HL-60 (cell line): ENCODE data around the gene PRDX3.

Experiments used
- CTCF ChIP-seq: IDR thresholded peaks from one replicate; pipeline ENCODE4 v1.5.1; 2011; ENCODE audit warnings: low read length, control low read depth, inconsistent platforms; ENCODE audit not compliant: insufficient read depth
- GABPA ChIP-seq: IDR thresholded peaks from 2 replicates; pipeline ENCODE4 v1.6.1; 2012; ENCODE audit warnings: low read depth
- POLR2AphosphoS5 ChIP-seq: IDR thresholded peaks from 2 replicates; pipeline ENCODE4 v1.6.1; 2012; ENCODE audit warnings: low read depth
- REST ChIP-seq: IDR thresholded peaks from 2 replicates; pipeline ENCODE4 v1.6.1; 2012; ENCODE audit warnings: low read depth; ENCODE audit not compliant: insufficient replicate concordance
- SPI1 ChIP-seq: IDR thresholded peaks from 2 replicates; pipeline ENCODE4 v1.6.1; 2012; ENCODE audit warnings: low read depth, mild to moderate bottlenecking, borderline replicate concordance

- TF ChIP-seq CTCF (no peak), REST (no peak), GABPA (no peak), SPI1 (no peak), POLR2AphosphoS5 (no peak)
Measured at GRCh38 chr10:119207713-119208552, 29.3 kb upstream of the PRDX3 start.
